Esophagus (tissue), 2 donors: Measurements from ENCODE around the gene PDZD2. TPM values are rescaled to one million over a fixed set of nuclear protein-coding genes. Genes with fewer than 3 reads are reported as not detected.

Experiments
- H3K27ac ChIP-seq, 2 donors: one replicate each; pipeline ENCODE4 v1.5.1; 2013; ENCODE audit warnings: low read depth in 2 of 2, mild to moderate bottlenecking in 2 of 2, inconsistent platforms in 1 of 2, low read length in 1 of 2, moderate library complexity in 1 of 2
- H3K27me3 ChIP-seq, 2 donors: one replicate each; pipeline ENCODE4 v1.6.1; 2013; ENCODE audit warnings: low read length in 2 of 2, control low read depth in 1 of 2, mild to moderate bottlenecking in 1 of 2; ENCODE audit not compliant: insufficient read depth in 2 of 2, control insufficient read depth in 1 of 2
- H3K36me3 ChIP-seq, 2 donors: one replicate each; pipeline ENCODE4 v1.6.1; 2013; ENCODE audit warnings: low read length in 1 of 2; ENCODE audit not compliant: control insufficient read depth in 2 of 2, insufficient read depth in 2 of 2
- H3K4me1 ChIP-seq, 2 donors: one replicate each; pipeline ENCODE4 v1.6.1; 2013; ENCODE audit warnings: low read length in 1 of 2; ENCODE audit not compliant: control insufficient read depth in 2 of 2, insufficient read depth in 2 of 2
- H3K4me3 ChIP-seq, 2 donors: one replicate each; pipeline ENCODE4 v1.5.1; 2013; ENCODE audit warnings: low read length in 2 of 2, mild to moderate bottlenecking in 2 of 2, low read depth in 1 of 2, moderate library complexity in 1 of 2
- H3K9me3 ChIP-seq, 2 donors: one replicate each; pipeline ENCODE4 v1.6.1; 2013; ENCODE audit warnings: mild to moderate bottlenecking in 2 of 2, low read depth in 1 of 2, low read length in 1 of 2, moderate library complexity in 1 of 2; ENCODE audit not compliant: control insufficient read depth in 2 of 2, insufficient read depth in 1 of 2
- WGBS, 2 donors: extraction: QIAGEN DNeasy Blood & Tissue Kit; methylation state at CpG; one replicate each; pipeline ENCODE4 v1.1.7; 2013; 5-methylcytosine and 5-hydroxymethylcytosine counted together
- polyA plus RNA-seq, 2 donors: library from polyadenylated mRNA; stranded (reverse); fragments of 200-250 nt; gene quantifications; one replicate each; pipeline ENCODE4 v1.2.3, GENCODE V29; 2013
- donor health status: healthy with polysubstance abuse.
- donor health status: Bipolar disorder and iron deficiency.

The PDZD2 gene
- polyA plus RNA-seq, 2 donors = 6.6 to 15.3 TPM

- Histone ChIP-seq H3K27me3 (no peaks in the 10 kb centered on the region), H3K9me3 (no peaks in the 10 kb centered on the region), H3K4me3 (no peak overlapping the region), H3K27ac (no peak overlapping the region), H3K4me1 (no peaks in the 10 kb centered on the region), H3K36me3 (no peaks in the 10 kb centered on the region)
- WGBS, 2 donors = 90 to 94% methylated on average over 1 of the region's 1 CpG
These were observed 511.4 kb downstream of the PDZD2 start for GRCh38 chr5:32150366-32150765.

- H3K27me3 ChIP-seq = no peaks in the 10 kb centered on the region
- H3K4me3 ChIP-seq = no peak overlapping the region
- no peaks in the 10 kb centered on the region for H3K4me1 ChIP-seq
- no peaks in the 10 kb centered on the region for H3K9me3 ChIP-seq
- H3K36me3 ChIP-seq = no peaks in the 10 kb centered on the region
- WGBS, 2 donors = 91 to 92% methylated on average over 6 of the region's 6 CpGs
- H3K27ac ChIP-seq = no peak overlapping the region
These were observed 512.3 kb downstream of the PDZD2 start for GRCh38 chr5:32151198-32151597.

DNA sequence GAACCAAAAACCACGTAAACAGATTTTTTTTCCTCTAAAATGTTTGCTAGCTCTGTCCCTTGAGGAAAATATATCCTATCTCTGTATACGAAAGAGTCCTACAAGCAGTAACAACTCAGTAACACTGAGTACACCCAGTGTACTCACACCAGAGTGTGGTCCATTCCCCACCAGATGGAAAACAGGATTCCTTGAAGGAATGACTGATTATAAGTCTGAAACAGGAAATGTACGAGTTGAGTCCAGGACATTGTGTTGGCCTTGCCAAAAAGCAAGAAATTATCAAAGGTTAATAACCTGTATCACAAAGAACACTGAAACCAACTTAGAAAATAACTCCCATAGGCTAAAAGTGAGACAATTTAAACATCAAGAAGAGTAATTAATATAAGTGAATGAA, 514.8 kb downstream of the PDZD2 start:
- H3K27me3 ChIP-seq = no peaks in the 10 kb centered on the region
- H3K4me1 ChIP-seq = peaks cover 2 to 4% of the 10 kb centered on the region in 2 donors
- no peaks in the 10 kb centered on the region for H3K9me3 ChIP-seq
- WGBS, 2 donors = 43 to 59% methylated on average over 3 of the region's 3 CpGs
- no peaks in the 10 kb centered on the region for H3K36me3 ChIP-seq
- H3K4me3 ChIP-seq = no peak overlapping the region
- H3K27ac ChIP-seq = no peak overlapping the region

DNA sequence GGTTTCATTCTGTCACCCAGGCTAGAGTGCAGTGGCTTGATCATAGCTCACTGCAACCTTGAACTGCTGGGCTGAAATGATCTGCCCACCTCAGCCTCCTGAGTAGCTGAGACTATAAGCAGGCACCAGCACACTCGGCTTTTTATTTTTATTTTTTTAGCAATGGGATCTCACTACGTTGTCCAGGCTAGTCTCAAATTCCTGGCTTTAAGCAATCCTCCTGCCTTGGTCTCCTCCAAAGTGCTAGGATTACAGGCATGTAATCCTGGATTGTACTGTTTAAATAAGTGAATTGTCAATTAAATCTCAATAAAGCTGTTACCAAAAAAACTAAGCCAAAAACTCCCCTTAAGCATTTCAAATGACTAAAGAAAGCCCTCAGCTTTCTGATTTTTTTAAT, 516.3 kb downstream of the PDZD2 start:
- Histone ChIP-seq H3K36me3 (no peaks in the 10 kb centered on the region), H3K27ac (no peak overlapping the region), H3K9me3 (no peaks in the 10 kb centered on the region), H3K4me1 (peaks cover 2 to 4% of the 10 kb centered on the region in 2 donors), H3K4me3 (no peak overlapping the region), H3K27me3 (no peaks in the 10 kb centered on the region)
- WGBS, 2 donors = 89 to 91% methylated on average over 2 of the region's 2 CpGs

GRCh38 chr5:32156635-32157034, 517.7 kb downstream of the PDZD2 start:
- 89 to 92% methylated on average over 9 of the region's 9 CpGs for WGBS, 2 donors
- H3K4me1 ChIP-seq = peaks cover 2 to 4% of the 10 kb centered on the region in 2 donors
- no peaks in the 10 kb centered on the region for H3K27me3 ChIP-seq
- no peaks in the 10 kb centered on the region for H3K36me3 ChIP-seq
- H3K27ac ChIP-seq = no peak overlapping the region
- H3K9me3 ChIP-seq = no peaks in the 10 kb centered on the region
- no peak overlapping the region for H3K4me3 ChIP-seq

- Histone ChIP-seq H3K4me1 (peaks cover 2 to 4% of the 10 kb centered on the region in 2 donors), H3K27me3 (no peaks in the 10 kb centered on the region), H3K27ac (no peak overlapping the region), H3K36me3 (no peaks in the 10 kb centered on the region), H3K4me3 (no peak overlapping the region), H3K9me3 (no peaks in the 10 kb centered on the region)
- WGBS, 2 donors = 85 to 88% methylated on average over 4 of the region's 4 CpGs
These were observed 518.1 kb downstream of the PDZD2 start for GRCh38 chr5:32157078-32157477.

DNA sequence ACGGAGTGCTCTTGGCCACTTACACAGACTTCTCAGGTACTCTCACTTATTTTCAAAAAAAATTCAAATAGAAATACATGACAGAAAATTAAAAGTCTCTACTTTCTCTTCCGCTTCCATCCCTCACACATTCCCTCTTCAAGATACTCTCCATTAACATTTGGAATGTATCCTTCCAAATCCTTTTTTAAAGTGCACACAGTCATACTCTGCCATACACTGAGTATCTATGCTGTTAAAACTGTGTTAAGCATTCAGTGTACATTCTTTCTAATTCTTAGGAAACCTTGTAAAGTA, 519.7 kb downstream of the PDZD2 start:
- no peaks in the 10 kb centered on the region for H3K27me3 ChIP-seq
- H3K36me3 ChIP-seq = no peaks in the 10 kb centered on the region
- 84 to 85% methylated on average over 2 of the region's 2 CpGs for WGBS, 2 donors
- H3K9me3 ChIP-seq = no peaks in the 10 kb centered on the region
- no peak overlapping the region for H3K4me3 ChIP-seq
- peaks cover 2 to 4% of the 10 kb centered on the region in 2 donors for H3K4me1 ChIP-seq
- no peak overlapping the region for H3K27ac ChIP-seq

GRCh38 chr5:32159328-32160072, 520.6 kb downstream of the PDZD2 start:
- H3K27ac ChIP-seq = no peak overlapping the region
- 62 to 73% methylated on average over 2 of the region's 2 CpGs for WGBS, 2 donors
- H3K27me3 ChIP-seq = no peaks in the 10 kb centered on the region
- peaks cover 2 to 6% of the 10 kb centered on the region in 2 donors for H3K4me1 ChIP-seq
- H3K36me3 ChIP-seq = no peaks in the 10 kb centered on the region
- no peak overlapping the region for H3K4me3 ChIP-seq
- no peaks in the 10 kb centered on the region for H3K9me3 ChIP-seq

GRCh38 chr5:32160228-32160627, 521.3 kb downstream of the PDZD2 start:
- H3K27me3 ChIP-seq = no peaks in the 10 kb centered on the region
- no peaks in the 10 kb centered on the region for H3K36me3 ChIP-seq
- WGBS, 2 donors = 96% methylated on average over 1 of the region's 1 CpG
- no peaks in the 10 kb centered on the region for H3K9me3 ChIP-seq
- H3K27ac ChIP-seq = no peak overlapping the region
- peaks cover 2 to 7% of the 10 kb centered on the region in 2 donors for H3K4me1 ChIP-seq
- H3K4me3 ChIP-seq = no peak overlapping the region
